ENCODE results near the gene EIF4E1B.

EIF4E1B gene

GRCh38 chr5:176627582-176627981 lies 2.9 kb upstream of the EIF4E1B start:
- DNase-seq (ENCODE audit: low spot score) = no peak

- DNase-seq (ENCODE audit: low spot score) = no peak
Measured at GRCh38 chr5:176628406-176629228, 1.9 kb upstream of the EIF4E1B start.

- DNase-seq (ENCODE audit: low spot score) = no peak
Measured at GRCh38 chr5:176629317-176629852, 1.1 kb upstream of the EIF4E1B start.

- no peak for DNase-seq (ENCODE audit: low spot score)
Measured at GRCh38 chr5:176630681-176631222, 277 bp downstream of the EIF4E1B start.

GRCh38 chr5:176631383-176632200 lies 1.1 kb downstream of the EIF4E1B start:
- no peak for DNase-seq (ENCODE audit: low spot score)

GRCh38 chr5:176632745-176633144 lies 2.3 kb downstream of the EIF4E1B start:
- DNase-seq (ENCODE audit: low spot score) = no peak

- DNase-seq (ENCODE audit: low spot score) = no peak
Measured at GRCh38 chr5:176633598-176633997, 3.1 kb downstream of the EIF4E1B start.

GRCh38 chr5:176636426-176636825 lies 6.0 kb downstream of the EIF4E1B start:
- no peak for DNase-seq (ENCODE audit: low spot score)

GRCh38 chr5:176637556-176637955 lies 7.1 kb downstream of the EIF4E1B start:
- no peak for DNase-seq (ENCODE audit: low spot score)

- DNase-seq (ENCODE audit: low spot score) = no peak
Measured at GRCh38 chr5:176638437-176638836, 8.0 kb downstream of the EIF4E1B start.

- no peak for DNase-seq (ENCODE audit: low spot score)
Measured at GRCh38 chr5:176639208-176639607, 8.7 kb downstream of the EIF4E1B start.

- no peak for DNase-seq (ENCODE audit: low spot score)
Measured at GRCh38 chr5:176639981-176640380, 9.5 kb downstream of the EIF4E1B start.

- no peak for DNase-seq (ENCODE audit: low spot score)
Measured at GRCh38 chr5:176640616-176641015, 10.1 kb downstream of the EIF4E1B start.

- no peak for DNase-seq (ENCODE audit: low spot score)
Measured at GRCh38 chr5:176642675-176643490, 12.4 kb downstream of the EIF4E1B start.

GRCh38 chr5:176643491-176644219 lies 13.2 kb downstream of the EIF4E1B start:
- DNase-seq (ENCODE audit: low spot score) = no peak

- no peak for DNase-seq (ENCODE audit: low spot score)
Measured at GRCh38 chr5:176644294-176644693, 13.8 kb downstream of the EIF4E1B start.

- peak; percentile 38 for DNase-seq (ENCODE audit: low spot score)
Measured at GRCh38 chr5:176644878-176645670, 14.6 kb downstream of the EIF4E1B start.

GRCh38 chr5:176646049-176646706 lies 15.7 kb downstream of the EIF4E1B start:
- no peak for DNase-seq (ENCODE audit: low spot score)

GRCh38 chr5:176646707-176647029 lies 16.2 kb downstream of the EIF4E1B start:
- no peak for DNase-seq (ENCODE audit: low spot score)
